Measurements from ENCODE around the gene ZNF76.
A peak's percentile ranks its signal among the peaks of the same experiment; 100 is the strongest.
"Not testable (repeated sequence)": the region's sequence is repeated elsewhere in the genome, so short reads cannot be mapped to it uniquely, and the experiment has no call there.

The ZNF76 gene

DNA sequence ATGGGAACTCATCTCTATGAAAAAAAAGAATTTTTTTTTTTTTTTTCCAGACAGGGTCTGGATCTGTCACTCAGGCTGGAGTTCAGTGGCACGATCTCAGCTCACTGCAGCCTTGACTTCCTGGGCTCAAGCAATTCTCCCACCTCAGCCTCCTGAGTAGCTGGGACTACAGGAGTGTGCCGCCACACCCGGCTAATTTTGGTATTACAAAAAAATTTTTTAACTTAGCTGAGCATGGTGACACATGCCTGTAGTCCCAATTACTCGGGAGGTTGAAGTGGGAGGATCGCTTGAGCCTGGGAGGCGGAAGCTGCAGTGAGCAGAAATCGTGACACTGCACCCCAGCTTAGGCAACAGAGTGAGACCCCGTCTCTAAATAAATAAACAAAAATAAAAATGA lies 45.6 kb downstream of the ZNF76 start:
- TF ChIP-seq POLR2A (IDR thresholded peaks at IDR 0.05; ENCODE audit: low read depth, low read length) (no peak), TAF1 (IDR thresholded peaks at IDR 0.05; ENCODE audit: borderline replicate concordance, low read depth, low read length) (no peak), POLR2AphosphoS5 (IDR thresholded peaks at IDR 0.05; ENCODE audit: low read depth, low read length) (no peak)
- DNase-seq (ENCODE audit: insufficient read length) (no peak), FAIRE-seq (no peak)

DNA sequence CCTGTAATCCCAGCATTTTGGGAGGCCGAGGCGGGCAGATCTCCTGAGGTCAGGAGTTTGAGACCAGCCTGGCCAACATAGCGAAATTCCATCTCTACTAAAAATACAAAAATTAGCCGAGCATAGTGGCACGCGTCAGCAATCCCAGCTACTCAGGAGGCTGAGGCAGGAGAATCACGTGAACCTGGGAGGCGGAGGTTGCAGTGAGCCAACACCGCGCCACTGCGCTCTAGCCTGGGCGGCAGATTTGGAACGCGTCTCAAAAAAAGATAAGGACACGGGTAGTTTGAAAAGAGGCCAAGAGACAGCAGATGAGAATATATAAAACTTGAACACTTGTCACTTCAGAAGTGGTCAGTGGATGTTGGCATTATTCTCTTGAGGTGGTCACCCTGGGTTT lies 47.6 kb downstream of the ZNF76 start:
- not testable (repeated sequence) for FAIRE-seq; DNase-seq (ENCODE audit: insufficient read length)

DNA sequence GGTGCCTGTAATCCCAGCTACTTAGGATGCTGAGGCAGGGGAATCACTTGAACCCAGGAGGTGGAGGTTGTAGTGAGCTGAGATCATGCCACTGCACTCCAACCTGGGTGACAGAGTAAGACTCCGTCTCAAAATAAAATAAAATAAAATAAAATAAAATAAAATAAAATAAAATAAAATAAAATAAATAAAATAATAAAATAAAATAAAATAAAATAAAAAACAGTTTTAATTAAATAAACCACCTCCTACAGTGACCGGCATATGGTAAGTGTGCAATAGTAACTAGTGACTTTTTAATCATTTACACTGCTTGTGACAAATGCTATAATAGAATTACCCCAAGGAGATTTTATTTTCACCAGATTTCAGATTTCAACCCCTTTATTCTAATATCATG lies 49.0 kb downstream of the ZNF76 start:
- not testable (repeated sequence) for DNase-seq (ENCODE audit: insufficient read length); FAIRE-seq

DNA sequence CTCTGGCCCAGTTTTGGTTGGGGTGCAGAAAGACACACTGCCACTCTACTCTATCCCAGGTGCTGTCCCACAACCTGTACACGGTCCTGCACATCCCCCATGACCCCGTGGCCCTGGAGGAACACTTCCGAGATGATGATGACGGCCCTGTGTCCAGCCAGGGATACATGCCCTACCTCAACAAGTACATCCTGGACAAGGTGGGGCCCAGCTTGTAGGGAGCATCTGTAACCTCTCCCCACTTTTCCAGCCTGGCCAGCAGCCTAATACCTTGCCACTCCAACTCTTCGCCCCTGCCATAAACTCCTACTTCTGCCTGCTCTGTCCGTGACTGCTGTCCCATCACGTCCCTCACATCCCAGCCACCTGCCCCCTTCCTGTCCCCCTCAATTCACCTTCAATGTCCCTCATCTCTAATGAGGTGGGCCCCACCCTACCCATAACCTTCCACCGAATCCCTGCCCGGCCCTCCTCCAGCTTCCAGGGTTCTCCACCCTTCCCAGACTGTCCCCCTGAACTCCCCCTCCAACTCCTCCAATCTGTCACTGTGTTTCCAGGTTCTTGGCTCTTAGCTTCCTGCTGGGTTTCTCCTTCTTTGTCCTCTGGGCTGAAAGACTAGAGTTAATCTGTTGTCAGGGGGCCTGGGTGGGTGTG lies 50.2 kb downstream of the ZNF76 start:
- FAIRE-seq (no peak), DNase-seq (ENCODE audit: insufficient read length) (no peak)
- no peak for TF ChIP-seq TAF1 (IDR thresholded peaks at IDR 0.05; ENCODE audit: borderline replicate concordance, low read depth, low read length)
- TF ChIP-seq POLR2A (IDR thresholded peaks at IDR 0.05; ENCODE audit: low read depth, low read length): no peak
- TF ChIP-seq POLR2AphosphoS5 (IDR thresholded peaks at IDR 0.05; ENCODE audit: low read depth, low read length): no peak

DNA sequence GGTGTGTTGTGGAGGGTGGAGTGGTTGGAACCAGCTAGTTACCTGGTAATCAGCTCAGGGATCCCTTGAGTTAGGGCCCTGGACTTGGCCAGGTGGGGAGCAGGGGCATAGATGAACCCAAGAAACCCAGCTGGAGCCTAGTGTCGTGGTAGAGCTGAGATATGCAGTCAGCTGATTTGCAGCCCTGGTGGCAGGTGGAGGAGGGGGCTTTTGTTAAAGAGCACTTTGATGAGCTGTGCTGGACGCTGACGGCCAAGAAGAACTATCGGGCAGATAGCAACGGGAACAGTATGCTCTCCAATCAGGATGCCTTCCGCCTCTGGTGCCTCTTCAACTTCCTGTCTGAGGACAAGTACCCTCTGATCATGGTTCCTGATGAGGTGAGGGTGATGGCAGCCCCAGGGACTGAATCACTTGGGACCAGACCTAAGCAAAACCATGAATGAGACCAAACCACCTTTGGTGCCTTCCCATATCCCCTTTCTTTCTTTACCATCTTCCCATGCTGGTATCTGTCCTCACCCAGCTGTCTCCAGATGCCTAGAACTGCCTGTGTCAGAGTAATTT lies 50.8 kb downstream of the ZNF76 start:
- TF ChIP-seq POLR2AphosphoS5 (IDR thresholded peaks at IDR 0.05; ENCODE audit: low read depth, low read length) (no peak), TAF1 (IDR thresholded peaks at IDR 0.05; ENCODE audit: borderline replicate concordance, low read depth, low read length) (no peak), POLR2A (IDR thresholded peaks at IDR 0.05; ENCODE audit: low read depth, low read length) (no peak)
- no peak for DNase-seq (ENCODE audit: insufficient read length)
- FAIRE-seq: no peak

DNA sequence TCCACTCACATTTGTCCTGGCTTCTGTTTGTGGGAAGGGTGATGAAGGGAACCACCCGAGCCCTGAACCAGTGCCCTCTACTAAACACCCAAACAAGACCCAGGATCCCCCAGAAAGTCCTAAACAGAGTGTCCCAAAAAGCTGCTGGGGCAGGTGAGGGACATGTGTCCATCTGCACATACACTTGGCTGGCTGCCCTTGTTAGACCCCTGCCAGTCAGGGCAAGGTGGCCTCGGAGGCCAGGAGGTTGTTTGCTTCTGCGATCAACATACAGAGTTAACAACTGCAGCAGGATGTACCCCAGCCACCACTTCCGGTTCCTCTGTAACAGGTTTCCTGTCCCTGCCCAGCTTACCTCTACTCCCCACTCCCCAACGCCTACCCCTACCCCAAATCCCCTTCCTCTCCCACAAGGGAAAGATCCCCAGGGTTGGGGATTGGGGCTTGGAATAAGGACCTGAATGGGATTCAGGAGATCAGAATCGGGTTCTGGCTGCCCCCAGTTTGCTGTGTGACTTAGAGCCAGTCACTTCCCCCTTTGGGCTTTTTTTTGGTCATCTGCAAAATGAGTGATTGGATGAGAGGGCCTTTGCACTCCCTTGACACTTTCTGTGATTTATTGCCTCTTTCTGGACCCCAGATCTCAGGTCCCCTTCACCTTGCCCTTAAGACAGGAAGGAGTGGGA lies 52.0 kb downstream of the ZNF76 start:
- TF ChIP-seq TAF1 (IDR thresholded peaks at IDR 0.05; ENCODE audit: borderline replicate concordance, low read depth, low read length) (no peak), POLR2AphosphoS5 (IDR thresholded peaks at IDR 0.05; ENCODE audit: low read depth, low read length) (0 out of 2 replicates have a peak, but pooled peaks have one; percentile 58)
- no peak for DNase-seq (ENCODE audit: insufficient read length)
- peak; percentile 82 for FAIRE-seq

DNA sequence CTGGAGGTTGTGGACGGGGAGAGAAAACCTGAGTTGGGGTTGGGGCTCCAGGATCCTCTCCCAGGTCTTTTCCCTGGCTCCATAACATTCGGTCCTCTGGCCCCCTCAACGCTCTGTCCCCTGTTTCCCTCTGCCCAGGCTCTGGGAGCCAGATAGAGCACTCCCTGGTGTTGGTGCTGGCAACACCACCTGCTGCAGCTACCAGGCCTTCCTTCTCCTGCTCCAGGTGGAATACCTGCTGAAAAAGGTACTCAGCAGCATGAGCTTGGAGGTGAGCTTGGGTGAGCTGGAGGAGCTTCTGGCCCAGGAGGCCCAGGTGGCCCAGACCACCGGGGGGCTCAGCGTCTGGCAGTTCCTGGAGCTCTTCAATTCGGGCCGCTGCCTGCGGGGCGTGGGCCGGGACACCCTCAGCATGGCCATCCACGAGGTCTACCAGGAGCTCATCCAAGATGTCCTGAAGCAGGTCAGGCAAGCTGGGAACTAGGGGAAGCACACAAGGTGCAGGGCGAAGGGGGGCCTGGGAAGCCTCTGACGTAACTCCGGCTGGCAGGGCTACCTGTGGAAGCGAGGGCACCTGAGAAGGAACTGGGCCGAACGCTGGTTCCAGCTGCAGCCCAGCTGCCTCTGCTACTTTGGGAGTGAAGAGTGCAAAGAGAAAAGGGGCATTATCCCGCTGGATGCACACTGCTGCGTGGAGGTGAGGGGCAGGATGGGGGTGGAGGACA lies 52.7 kb downstream of the ZNF76 start:
- no peak for TF ChIP-seq TAF1 (IDR thresholded peaks at IDR 0.05; ENCODE audit: borderline replicate concordance, low read depth, low read length)
- no peak for TF ChIP-seq POLR2AphosphoS5 (IDR thresholded peaks at IDR 0.05; ENCODE audit: low read depth, low read length)
- no peak for TF ChIP-seq POLR2A (IDR thresholded peaks at IDR 0.05; ENCODE audit: low read depth, low read length)
- FAIRE-seq: no peak
- DNase-seq (ENCODE audit: insufficient read length): no peak

DNA sequence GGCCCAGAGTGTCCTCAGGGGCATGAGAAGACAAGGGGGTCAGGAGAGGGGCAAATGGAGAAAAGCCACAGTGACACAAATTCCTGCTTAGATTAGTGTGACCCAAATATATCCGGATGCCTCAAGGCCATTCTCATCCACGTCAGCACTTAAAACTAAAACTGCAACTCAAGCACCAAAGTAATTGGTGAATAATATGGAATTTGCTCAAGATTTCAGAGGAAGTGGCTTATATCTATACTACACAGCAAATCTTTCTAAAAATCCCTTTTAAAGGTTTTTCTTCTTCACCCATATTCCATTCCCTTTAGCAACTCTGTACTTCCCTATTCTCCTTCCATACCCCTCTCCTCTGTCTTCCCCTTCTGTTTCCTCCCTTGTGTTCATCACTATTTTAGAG lies 53.3 kb downstream of the ZNF76 start:
- TF ChIP-seq POLR2AphosphoS5 (IDR thresholded peaks at IDR 0.05; ENCODE audit: low read depth, low read length) (no peak), TAF1 (IDR thresholded peaks at IDR 0.05; ENCODE audit: borderline replicate concordance, low read depth, low read length) (no peak), POLR2A (IDR thresholded peaks at IDR 0.05; ENCODE audit: low read depth, low read length) (no peak)
- DNase-seq (ENCODE audit: insufficient read length) (no peak), FAIRE-seq (no peak)

DNA sequence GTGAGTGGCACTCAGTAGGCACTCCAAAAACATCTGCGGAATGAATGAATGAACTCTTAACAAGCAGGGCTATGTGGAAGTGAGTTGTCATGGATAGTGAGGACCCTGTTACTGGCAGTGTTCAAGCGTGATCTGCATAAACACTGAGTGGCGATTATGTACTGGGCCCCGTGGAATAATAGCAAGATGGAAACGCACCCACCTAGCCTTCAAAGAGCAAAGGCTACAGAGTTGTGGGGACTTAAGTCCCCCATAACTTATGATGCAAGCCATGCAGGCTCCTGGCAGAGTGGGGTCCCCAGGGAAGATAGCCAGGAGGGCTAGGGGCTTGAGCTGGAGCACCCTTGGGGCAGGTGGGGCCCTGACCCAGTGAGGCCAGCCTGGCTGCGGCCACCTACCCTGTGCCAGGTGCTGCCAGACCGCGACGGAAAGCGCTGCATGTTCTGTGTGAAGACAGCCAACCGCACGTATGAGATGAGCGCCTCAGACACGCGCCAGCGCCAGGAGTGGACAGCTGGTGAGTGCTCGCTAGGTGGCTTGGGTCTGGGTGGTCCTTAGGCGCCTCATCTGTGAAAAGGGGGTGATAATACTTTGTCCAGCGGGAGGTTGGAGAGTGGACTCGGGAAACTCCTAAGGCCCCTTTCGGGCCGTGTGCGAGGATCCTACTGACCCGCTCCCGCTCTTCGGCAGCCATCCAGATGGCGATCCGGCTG lies 58.1 kb downstream of the ZNF76 start:
- FAIRE-seq: no peak
- no peak for TF ChIP-seq POLR2AphosphoS5 (IDR thresholded peaks at IDR 0.05; ENCODE audit: low read depth, low read length)
- no peak for TF ChIP-seq TAF1 (IDR thresholded peaks at IDR 0.05; ENCODE audit: borderline replicate concordance, low read depth, low read length)
- no peak for TF ChIP-seq POLR2A (IDR thresholded peaks at IDR 0.05; ENCODE audit: low read depth, low read length)
- no peak for DNase-seq (ENCODE audit: insufficient read length)

DNA sequence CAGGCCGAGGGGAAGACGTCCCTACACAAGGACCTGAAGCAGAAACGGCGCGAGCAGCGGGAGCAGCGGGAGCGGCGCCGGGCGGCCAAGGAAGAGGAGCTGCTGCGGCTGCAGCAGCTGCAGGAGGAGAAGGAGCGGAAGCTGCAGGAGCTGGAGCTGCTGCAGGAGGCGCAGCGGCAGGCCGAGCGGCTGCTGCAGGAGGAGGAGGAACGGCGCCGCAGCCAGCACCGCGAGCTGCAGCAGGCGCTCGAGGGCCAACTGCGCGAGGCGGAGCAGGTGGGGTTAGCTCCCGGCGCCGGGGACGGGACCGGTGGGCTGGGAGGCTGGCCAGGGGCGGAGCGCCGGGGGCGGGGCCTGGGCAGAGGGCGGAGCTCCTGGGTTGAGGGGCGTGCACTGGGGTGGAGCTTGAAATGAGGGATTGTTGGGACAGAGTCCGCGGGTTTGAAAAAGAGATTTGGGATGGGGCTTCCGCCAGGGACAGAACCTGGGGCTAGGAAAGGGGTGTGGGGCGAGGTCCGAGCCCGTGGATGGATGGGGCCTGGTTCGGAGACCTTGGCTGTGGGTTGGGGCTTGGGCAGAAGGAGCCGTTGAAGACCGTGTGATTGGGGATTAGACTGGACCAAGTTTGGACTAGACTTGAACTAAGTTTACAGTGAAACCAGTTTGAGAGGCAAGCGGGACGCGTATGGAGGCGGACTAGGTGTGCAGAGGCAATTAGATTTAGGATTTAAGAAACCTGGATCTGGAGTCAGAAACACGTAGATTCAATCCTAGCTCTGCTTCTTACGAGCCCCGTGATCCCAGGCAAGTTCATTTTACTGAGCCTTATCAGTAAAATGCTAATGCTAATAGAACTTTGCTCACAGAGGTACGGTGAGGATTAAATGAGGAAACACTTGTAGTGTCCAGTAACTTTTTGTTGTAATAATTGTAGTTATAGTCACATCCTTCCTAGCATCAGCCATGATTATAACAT lies 58.9 kb downstream of the ZNF76 start:
- DNase-seq (ENCODE audit: insufficient read length): no peak
- FAIRE-seq: no peak
- TF ChIP-seq TAF1 (IDR thresholded peaks at IDR 0.05; ENCODE audit: borderline replicate concordance, low read depth, low read length): no peak
- TF ChIP-seq POLR2A (IDR thresholded peaks at IDR 0.05; ENCODE audit: low read depth, low read length): no peak
- no peak for TF ChIP-seq POLR2AphosphoS5 (IDR thresholded peaks at IDR 0.05; ENCODE audit: low read depth, low read length)

Measured in GM12892 (cell line).